IPS DF 6.9 (cell line): Measurements from ENCODE around the gene THADA.
"Not testable (repeated sequence)": the region's sequence is repeated elsewhere in the genome, so short reads cannot be mapped to it uniquely, and the experiment has no call there.

ENCODE experiments used
- DNase-seq: peaks from one replicate; pipeline ENCODE4 v3.0.0-alpha.2; 2013; ENCODE audit warnings: low read depth, low spot score
- H3K27ac ChIP-seq: one replicate; pipeline ENCODE4 v1.5.1; 2013; ENCODE audit warnings: low read length, control low read depth
- H3K27me3 ChIP-seq: 2 replicates; pipeline ENCODE4 v1.6.1; 2013; ENCODE audit warnings: mild to moderate bottlenecking, low read length; ENCODE audit not compliant: control insufficient read depth, insufficient read depth
- H3K36me3 ChIP-seq: 2 replicates; pipeline ENCODE4 v1.6.1; 2013; ENCODE audit warnings: low read length; ENCODE audit not compliant: control insufficient read depth, insufficient read depth
- H3K4me1 ChIP-seq: 2 replicates; pipeline ENCODE4 v1.6.1; 2013; ENCODE audit warnings: low read length; ENCODE audit not compliant: control insufficient read depth, insufficient read depth
- H3K4me3 ChIP-seq: 2 replicates; pipeline ENCODE4 v1.5.1; 2013; ENCODE audit warnings: mild to moderate bottlenecking, low read length
- H3K9me3 ChIP-seq: 2 replicates; pipeline ENCODE4 v1.6.1; 2013; ENCODE audit warnings: low read length, inconsistent platforms; ENCODE audit not compliant: control insufficient read depth, insufficient read depth
- WGBS: extraction: QIAGEN DNeasy Blood & Tissue Kit; methylation state at CpG from one replicate; pipeline ENCODE4 v1.1.7; 2013; ENCODE audit warnings: mixed read lengths, missing lambda C conversion rate; ENCODE audit not compliant: insufficient read length, insufficient coverage; 5-methylcytosine and 5-hydroxymethylcytosine counted together

The THADA gene, protein sequence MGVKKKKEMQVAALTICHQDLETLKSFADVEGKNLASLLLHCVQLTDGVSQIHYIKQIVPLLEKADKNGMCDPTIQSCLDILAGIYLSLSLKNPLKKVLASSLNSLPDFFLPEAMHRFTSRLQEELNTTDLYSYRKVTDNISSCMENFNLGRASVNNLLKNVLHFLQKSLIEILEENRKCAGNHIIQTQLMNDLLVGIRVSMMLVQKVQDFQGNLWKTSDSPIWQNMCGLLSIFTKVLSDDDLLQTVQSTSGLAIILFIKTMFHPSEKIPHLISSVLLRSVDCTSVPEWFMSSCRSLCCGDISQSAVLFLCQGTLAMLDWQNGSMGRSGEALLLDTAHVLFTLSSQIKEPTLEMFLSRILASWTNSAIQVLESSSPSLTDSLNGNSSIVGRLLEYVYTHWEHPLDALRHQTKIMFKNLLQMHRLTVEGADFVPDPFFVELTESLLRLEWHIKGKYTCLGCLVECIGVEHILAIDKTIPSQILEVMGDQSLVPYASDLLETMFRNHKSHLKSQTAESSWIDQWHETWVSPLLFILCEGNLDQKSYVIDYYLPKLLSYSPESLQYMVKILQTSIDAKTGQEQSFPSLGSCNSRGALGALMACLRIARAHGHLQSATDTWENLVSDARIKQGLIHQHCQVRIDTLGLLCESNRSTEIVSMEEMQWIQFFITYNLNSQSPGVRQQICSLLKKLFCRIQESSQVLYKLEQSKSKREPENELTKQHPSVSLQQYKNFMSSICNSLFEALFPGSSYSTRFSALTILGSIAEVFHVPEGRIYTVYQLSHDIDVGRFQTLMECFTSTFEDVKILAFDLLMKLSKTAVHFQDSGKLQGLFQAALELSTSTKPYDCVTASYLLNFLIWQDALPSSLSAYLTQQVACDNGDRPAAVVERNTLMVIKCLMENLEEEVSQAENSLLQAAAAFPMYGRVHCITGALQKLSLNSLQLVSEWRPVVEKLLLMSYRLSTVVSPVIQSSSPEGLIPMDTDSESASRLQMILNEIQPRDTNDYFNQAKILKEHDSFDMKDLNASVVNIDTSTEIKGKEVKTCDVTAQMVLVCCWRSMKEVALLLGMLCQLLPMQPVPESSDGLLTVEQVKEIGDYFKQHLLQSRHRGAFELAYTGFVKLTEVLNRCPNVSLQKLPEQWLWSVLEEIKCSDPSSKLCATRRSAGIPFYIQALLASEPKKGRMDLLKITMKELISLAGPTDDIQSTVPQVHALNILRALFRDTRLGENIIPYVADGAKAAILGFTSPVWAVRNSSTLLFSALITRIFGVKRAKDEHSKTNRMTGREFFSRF (N-terminal part only)

DNA sequence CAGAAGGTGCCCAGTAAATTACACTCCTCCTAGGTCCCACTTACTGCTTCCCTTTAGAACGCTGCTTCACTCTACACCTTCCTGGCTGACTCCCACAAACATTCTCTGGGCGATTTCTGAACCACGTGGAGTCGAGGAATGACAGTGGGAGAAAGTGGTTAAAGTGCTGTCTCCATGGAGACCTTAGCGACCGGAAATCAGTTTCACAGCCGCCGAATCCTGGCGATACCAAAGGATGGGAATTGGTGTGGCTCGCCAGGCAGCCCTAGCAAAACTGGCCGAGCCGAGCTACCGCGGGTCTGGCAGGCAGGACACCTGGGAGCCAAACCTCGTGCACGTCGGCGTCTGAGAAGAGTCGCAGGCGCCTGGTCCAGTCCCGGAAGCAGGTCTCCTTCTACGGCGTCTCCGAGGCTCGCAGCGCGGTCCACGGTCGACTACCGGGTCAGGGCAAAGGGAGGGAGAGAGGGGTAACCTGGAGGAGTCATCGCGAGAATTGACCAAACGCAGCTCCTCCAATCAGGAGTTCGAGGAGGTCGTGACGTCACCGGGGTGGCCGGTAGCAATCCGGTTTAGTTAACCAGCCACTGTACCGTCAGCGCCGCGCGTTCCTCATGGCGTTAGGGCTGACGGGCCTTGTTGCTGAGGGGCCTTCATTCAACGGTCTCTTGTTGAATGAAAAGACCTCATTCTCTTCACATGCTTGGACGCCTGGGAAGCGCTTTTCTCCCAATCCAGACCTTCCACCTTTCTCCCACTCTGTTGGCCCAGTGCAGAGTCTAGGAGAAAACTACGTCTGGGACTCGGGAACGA, at the start of gene THADA:
TSS of gene THADA (minus strand) at position 436 of the 810 bp plus-strand sequence. CDS start 3,646 bp downstream, outside the sequence.
- no CpG with 5 or more reads among the region's 52 CpGs for WGBS
- no peaks in the 10 kb centered on the region for H3K9me3 ChIP-seq

DNA sequence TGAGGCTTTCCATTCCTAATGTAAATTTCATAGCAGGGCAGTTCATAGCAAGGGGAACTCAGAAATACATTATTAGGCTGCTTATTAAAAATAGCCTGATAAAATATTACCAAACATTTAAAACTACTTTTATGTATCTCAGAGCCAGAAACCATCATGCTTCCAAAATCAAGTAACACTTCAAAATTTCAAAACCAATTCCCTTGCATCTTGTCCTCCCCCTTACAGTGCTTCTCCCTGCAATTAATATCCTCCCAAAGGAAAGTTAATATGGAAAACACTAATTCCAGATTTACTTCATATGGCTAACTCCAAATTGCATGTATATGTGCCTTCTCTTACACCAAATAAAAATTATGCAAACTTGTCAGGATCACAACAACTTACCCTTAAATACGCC, 47.8 kb upstream of the THADA start:
- no CpG with 5 or more reads among the region's 1 CpG for WGBS
- no peaks in the 10 kb centered on the region for H3K27me3 ChIP-seq

More for the DNA sequence above, at the start of gene THADA:
- H3K27me3 ChIP-seq = no peaks in the 10 kb centered on the region
- peak within 1 kb of the TSS; percentile 58 for H3K4me3 ChIP-seq
- H3K27ac ChIP-seq = no peak within 1 kb of the TSS
- no peaks in the 10 kb centered on the region for H3K36me3 ChIP-seq
- no peaks in the 10 kb centered on the region for H3K4me1 ChIP-seq
- DNase-seq = peak; percentile 98

DNA sequence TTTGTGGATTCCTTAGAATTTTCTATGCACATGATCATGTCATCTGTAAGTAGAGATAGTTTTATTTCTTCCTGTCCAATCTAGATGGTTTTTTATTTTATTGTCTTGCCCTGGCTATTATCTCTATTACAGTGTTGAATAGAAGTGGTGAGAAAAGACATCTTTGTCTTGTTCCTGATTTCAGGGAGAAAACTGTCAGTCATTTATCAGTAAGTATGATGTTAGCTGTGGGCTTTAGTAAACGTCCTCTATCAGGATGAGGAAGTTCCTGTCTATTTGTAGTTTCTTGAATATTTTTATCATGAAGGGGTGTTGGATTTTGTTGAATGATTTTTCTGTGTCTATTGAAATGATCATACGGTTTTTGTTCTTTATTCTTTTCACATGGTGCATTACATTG, 46.5 kb upstream of the THADA start:
- peaks cover 4% of the 10 kb centered on the region; the same call in 1 of the 2 replicates for H3K27me3 ChIP-seq
- no peaks in the 10 kb centered on the region for H3K36me3 ChIP-seq
- H3K9me3 ChIP-seq = no peaks in the 10 kb centered on the region
- H3K4me1 ChIP-seq = no peaks in the 10 kb centered on the region
- WGBS = no CpG with 5 or more reads among the region's 2 CpGs
- no peak overlapping the region for H3K27ac ChIP-seq
- H3K4me3 ChIP-seq = no peak overlapping the region
- no peak for DNase-seq

More for the DNA sequence above, 47.8 kb upstream of the THADA start:
- DNase-seq = no peak
- no peaks in the 10 kb centered on the region for H3K4me1 ChIP-seq
- H3K4me3 ChIP-seq = no peak overlapping the region
- no peak overlapping the region for H3K27ac ChIP-seq
- no peaks in the 10 kb centered on the region for H3K9me3 ChIP-seq
- H3K36me3 ChIP-seq = no peaks in the 10 kb centered on the region

DNA sequence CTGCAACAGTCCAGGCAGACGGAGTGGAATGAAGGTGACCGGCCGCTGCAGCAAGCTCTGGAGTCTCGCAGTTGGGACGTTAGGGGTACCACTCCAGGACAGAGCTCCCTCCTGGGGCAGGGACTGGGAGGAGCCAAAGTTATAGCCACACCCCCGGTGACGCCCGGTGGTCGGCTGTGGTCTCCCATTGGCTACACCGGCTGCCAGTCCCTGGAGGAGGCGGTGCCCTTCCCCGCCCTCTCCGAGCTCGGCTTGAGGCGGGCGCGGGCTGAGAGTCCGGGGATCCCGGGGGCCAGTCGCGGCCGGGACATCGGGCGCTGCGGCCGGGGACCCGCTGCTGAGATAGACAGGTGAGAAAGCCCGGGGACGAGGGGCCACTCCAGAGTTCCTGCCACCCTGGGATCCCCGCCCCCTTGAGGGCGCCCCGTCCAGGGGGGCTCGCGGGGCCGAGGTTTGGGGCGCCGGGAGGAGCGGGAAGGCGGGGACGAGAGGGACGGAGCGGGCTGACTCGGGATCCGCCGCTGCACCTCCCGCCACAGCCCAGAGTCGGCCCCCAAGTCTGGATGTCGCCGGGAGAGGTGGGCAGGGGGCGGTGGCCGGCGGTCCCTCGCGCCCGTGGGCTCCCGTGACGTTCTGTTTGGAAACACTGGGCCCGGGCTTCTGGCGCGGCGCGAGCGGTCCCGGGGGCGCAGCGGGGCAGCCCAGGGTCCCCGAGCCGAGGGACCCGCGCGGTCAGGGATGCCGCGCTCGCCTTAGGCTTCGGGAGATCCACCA, 41.4 kb upstream of the THADA start, which contains the start of gene PLEKHH2:
TSS of gene PLEKHH2 (plus strand) at position 231 of the 774 bp plus-strand sequence. CDS start 7,414 bp downstream, outside the sequence.
- H3K4me1 ChIP-seq = no peaks in the 10 kb centered on the region
- no peaks in the 10 kb centered on the region for H3K36me3 ChIP-seq
- H3K27ac ChIP-seq = no peak within 1 kb of the TSS
- peaks cover 4% of the 10 kb centered on the region; the same call in 1 of the 2 replicates for H3K27me3 ChIP-seq
- peak; percentile 74 for DNase-seq
- H3K9me3 ChIP-seq = no peaks in the 10 kb centered on the region
- peak within 1 kb of the TSS; percentile 88 for H3K4me3 ChIP-seq
- WGBS = no CpG with 5 or more reads among the region's 75 CpGs

DNA sequence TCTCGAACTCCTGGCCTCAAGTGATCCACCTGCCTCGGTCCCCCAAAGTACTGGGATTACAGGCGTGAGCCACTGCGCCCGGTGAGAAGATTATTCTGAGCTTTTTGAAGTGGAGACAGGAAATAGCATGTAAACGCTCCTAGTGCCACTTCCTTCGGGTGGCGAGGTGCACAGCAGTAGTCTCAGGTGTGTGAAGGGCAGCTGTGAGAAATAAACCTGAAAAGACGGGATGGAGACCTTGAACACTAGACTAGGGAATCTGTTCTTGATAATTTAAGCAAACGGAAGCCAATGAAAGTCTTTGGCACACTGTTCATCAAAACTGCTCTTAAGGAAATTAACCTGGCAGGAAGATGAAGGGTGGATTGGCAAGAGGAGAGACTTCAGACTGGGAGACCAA, 40.8 kb upstream of the THADA start:
- no peaks in the 10 kb centered on the region for H3K4me1 ChIP-seq
- H3K36me3 ChIP-seq = no peaks in the 10 kb centered on the region
- DNase-seq = no peak
- H3K9me3 ChIP-seq = no peaks in the 10 kb centered on the region
- peak overlapping the region; percentile 20; the same call in 1 of the 2 replicates for H3K4me3 ChIP-seq
- no peak overlapping the region for H3K27ac ChIP-seq
- H3K27me3 ChIP-seq = peaks cover 4% of the 10 kb centered on the region; the same call in 1 of the 2 replicates
- no CpG with 5 or more reads among the region's 10 CpGs for WGBS

DNA sequence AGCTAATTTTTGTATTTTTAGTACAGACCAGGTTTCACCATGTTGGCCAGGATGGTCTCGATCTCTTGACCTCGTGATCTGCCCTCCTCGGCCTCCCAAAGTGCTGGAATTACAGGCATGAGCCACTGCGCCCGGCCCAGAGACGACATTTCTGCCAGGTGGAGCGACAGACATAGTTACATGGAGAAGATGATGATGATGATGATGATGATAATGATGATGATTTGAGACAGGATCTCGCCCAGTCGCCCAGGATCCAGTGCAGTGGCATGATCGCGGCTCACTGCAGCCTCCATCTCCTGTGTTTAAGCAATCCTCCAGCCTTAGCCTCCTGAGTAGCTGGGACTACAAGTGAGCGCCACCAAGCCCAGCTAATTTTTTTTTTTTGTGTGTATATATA, 40.3 kb upstream of the THADA start:
- not testable (repeated sequence) for H3K27ac ChIP-seq, H3K4me3 ChIP-seq, H3K36me3 ChIP-seq, H3K27me3 ChIP-seq, H3K9me3 ChIP-seq, DNase-seq, H3K4me1 ChIP-seq
- WGBS = no CpG with 5 or more reads among the region's 12 CpGs

DNA sequence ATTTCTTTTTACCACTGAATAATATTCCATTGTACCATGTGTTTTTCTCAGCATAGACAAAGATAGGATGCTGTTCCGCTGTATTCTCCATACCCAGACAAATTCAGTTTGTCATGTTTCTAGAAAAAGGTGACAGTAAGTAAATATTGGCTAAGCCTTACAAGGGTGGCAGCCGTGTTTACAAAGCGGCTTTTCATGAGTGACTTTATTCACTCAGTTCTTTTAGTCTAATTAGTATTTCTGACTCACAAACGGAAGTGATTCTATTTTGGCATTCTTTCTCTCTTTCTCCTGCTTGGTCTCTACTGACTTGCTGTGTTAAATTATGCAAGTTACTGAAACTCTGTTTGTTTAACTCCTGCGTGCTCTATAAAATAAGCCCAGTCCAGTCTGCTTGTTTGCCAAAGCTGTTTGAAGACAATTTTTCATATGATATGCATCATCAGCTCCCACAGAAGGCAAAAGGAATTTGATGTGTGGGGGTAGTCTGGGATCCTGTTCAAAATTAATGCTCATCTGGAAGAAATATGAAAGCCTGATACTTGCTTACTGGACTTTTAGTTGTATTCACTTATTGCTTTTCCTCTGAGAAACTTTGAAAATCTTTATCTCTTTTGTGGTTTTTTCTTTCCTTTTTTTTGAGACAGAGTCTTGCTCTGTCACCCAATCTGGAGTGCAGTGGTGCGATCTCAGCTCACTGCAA, 38.9 kb upstream of the THADA start:
- no CpG with 5 or more reads among the region's 6 CpGs for WGBS
- Histone ChIP-seq H3K27me3 (peaks cover 4% of the 10 kb centered on the region; the same call in 1 of the 2 replicates), H3K27ac (no peak overlapping the region), H3K9me3 (no peaks in the 10 kb centered on the region), H3K4me3 (no peak overlapping the region), H3K36me3 (no peaks in the 10 kb centered on the region), H3K4me1 (no peaks in the 10 kb centered on the region)
- DNase-seq = no peak

DNA sequence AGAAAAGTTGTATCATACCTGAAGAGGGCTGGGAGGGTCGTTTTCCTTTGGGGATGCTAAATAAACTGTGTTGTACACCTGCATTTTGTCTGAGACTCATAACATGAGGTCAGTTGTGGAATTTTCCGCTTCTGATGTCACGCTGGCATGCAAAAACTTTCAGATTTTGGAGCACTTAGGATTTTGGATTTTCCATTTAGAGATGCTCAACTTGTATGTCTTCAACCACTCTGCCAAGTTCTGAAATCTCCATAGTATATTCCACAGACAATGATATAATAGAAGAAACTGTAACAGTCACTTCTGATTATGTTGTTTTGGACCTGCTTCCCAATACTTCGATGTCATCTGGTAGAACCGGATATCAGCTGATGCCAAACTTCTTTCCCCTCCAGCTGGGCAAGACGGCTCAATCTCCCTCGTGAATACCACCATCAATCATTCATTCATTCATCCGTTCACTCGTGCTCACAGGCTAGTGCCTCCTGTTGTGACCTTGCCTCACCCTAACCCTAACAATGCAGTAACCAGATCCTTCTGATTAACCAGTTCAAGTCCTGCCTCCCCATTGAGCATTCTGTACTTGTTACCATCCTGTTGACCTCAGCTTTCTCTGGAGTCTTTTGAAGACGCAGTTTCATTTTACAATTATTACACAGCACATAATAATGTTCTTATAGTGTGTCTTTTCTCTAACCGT, 35.9 kb upstream of the THADA start:
- no peak for DNase-seq
- H3K9me3 ChIP-seq = no peaks in the 10 kb centered on the region
- H3K27ac ChIP-seq = no peak overlapping the region
- no peaks in the 10 kb centered on the region for H3K36me3 ChIP-seq
- no CpG with 5 or more reads among the region's 11 CpGs for WGBS
- no peaks in the 10 kb centered on the region for H3K4me1 ChIP-seq
- H3K27me3 ChIP-seq = no peaks in the 10 kb centered on the region
- H3K4me3 ChIP-seq = no peak overlapping the region
